Neuronal stem cell (in vitro differentiated cells): ENCODE data around the gene GPR35.

Experiments used
- DNase-seq: peaks from one replicate; pipeline ENCODE4 v3.0.0-alpha.2; 2013; ENCODE audit warnings: low spot score
- H2AFZ ChIP-seq: one replicate; pipeline ENCODE4 v1.6.1; 2013; ENCODE audit warnings: mild to moderate bottlenecking, low read length, inconsistent platforms
- H2AK5ac ChIP-seq: 2 replicates; pipeline ENCODE4 v1.6.1; 2013; ENCODE audit warnings: low read depth, mild to moderate bottlenecking, inconsistent platforms, low read length, moderate library complexity, mixed read lengths
- H2BK120ac ChIP-seq: 2 replicates; pipeline ENCODE4 v1.6.1; 2013; ENCODE audit warnings: low read depth, mild to moderate bottlenecking, inconsistent platforms, low read length, moderate library complexity, mixed read lengths
- H2BK12ac ChIP-seq: one replicate; pipeline ENCODE4 v1.6.1; 2013; ENCODE audit warnings: low read length, inconsistent platforms
- H2BK15ac ChIP-seq: 2 replicates; pipeline ENCODE4 v1.6.1; 2013; ENCODE audit warnings: mild to moderate bottlenecking, low read length, inconsistent platforms, mixed read lengths
- H2BK5ac ChIP-seq: one replicate; pipeline ENCODE4 v1.6.1; 2013; ENCODE audit warnings: inconsistent platforms, mild to moderate bottlenecking, low read length, moderate library complexity
- H3K14ac ChIP-seq: one replicate; pipeline ENCODE4 v1.6.1; 2013; ENCODE audit warnings: low read length, inconsistent platforms
- H3K18ac ChIP-seq: 2 replicates; pipeline ENCODE4 v1.6.1; 2013; ENCODE audit warnings: low read length, inconsistent platforms
- H3K23ac ChIP-seq: 2 replicates; pipeline ENCODE4 v1.6.1; 2013; ENCODE audit warnings: low read depth, mild to moderate bottlenecking, mixed read lengths, low read length, inconsistent platforms; ENCODE audit not compliant: poor library complexity
- H3K27ac ChIP-seq: replicated peaks from 3 replicates; pipeline ENCODE4 v1.5.1; 2013; ENCODE audit warnings: low read length, inconsistent platforms
- H3K27me3 ChIP-seq, 3 experiments: 2 replicates each; pipeline ENCODE4 v1.6.1; 2013; ENCODE audit warnings: low read length in 3 of 3, mild to moderate bottlenecking in 2 of 3, inconsistent platforms in 1 of 3, low read depth in 1 of 3, mixed read lengths in 1 of 3, moderate library complexity in 1 of 3; ENCODE audit not compliant: control insufficient read depth in 3 of 3, insufficient read depth in 3 of 3
- H3K36me3 ChIP-seq, 2 donors: replicated peaks in 1 of 2; 2 replicates each; pipeline ENCODE4 v1.6.1; 2013; ENCODE audit warnings: low read length in 2 of 2; ENCODE audit not compliant: control insufficient read depth in 2 of 2, insufficient read depth in 2 of 2
- H3K4ac ChIP-seq: 2 replicates; pipeline ENCODE4 v1.6.1; 2013; ENCODE audit warnings: inconsistent platforms, mild to moderate bottlenecking, low read length, moderate library complexity
- H3K4me1 ChIP-seq, 2 donors: 1 replicate in 1 of 2; 2 replicates in 1 of 2; pipeline ENCODE4 v1.6.1; 2013; ENCODE audit warnings: low read length in 2 of 2, low read depth in 1 of 2; ENCODE audit not compliant: control insufficient read depth in 2 of 2, insufficient read depth in 1 of 2
- H3K4me2 ChIP-seq: one replicate; pipeline ENCODE4 v1.6.1; 2013; ENCODE audit warnings: mild to moderate bottlenecking, low read length, inconsistent platforms; ENCODE audit not compliant: insufficient read depth, poor library complexity, severe bottlenecking
- H3K4me3 ChIP-seq, 2 donors: 2 replicates each; pipeline ENCODE4 v1.5.1; 2013; ENCODE audit warnings: low read length in 2 of 2, mild to moderate bottlenecking in 2 of 2, inconsistent platforms in 1 of 2, moderate library complexity in 1 of 2
- H3K79me1 ChIP-seq: one replicate; pipeline ENCODE4 v1.6.1; 2013; ENCODE audit warnings: low read depth, mild to moderate bottlenecking, inconsistent platforms, low read length, moderate library complexity
- H3K9ac ChIP-seq: one replicate; pipeline ENCODE4 v1.6.1; 2013; ENCODE audit warnings: mild to moderate bottlenecking, low read depth, low read length, inconsistent platforms; ENCODE audit not compliant: poor library complexity
- H3K9me3 ChIP-seq, 2 donors: replicated peaks in 1 of 2; 2 replicates each; pipeline versions ENCODE3 to v1.6.1; 2013; ENCODE audit warnings: low read length in 2 of 2, mild to moderate bottlenecking in 2 of 2, inconsistent platforms in 1 of 2, low read depth in 1 of 2, mixed read lengths in 1 of 2, moderate library complexity in 1 of 2; ENCODE audit not compliant: control insufficient read depth in 2 of 2, insufficient read depth in 1 of 2
- H4K8ac ChIP-seq: one replicate; pipeline ENCODE4 v1.6.1; 2013; ENCODE audit warnings: low read depth, mild to moderate bottlenecking, inconsistent platforms, low read length, moderate library complexity
- H4K91ac ChIP-seq: one replicate; pipeline ENCODE4 v1.6.1; 2013; ENCODE audit warnings: low read length, low read depth, mild to moderate bottlenecking, inconsistent platforms; ENCODE audit not compliant: poor library complexity
- WGBS, 2 donors: extraction: QIAGEN DNeasy Blood & Tissue Kit; methylation state at CpG; one replicate each; pipeline ENCODE4 v1.1.7; 2013; ENCODE audit warnings: missing lambda C conversion rate in 2 of 2, mixed read lengths in 1 of 2; ENCODE audit not compliant: insufficient read length in 2 of 2, insufficient replicate concordance in 1 of 2; ENCODE audit errors: extremely low coverage in 2 of 2; 5-methylcytosine and 5-hydroxymethylcytosine counted together

The GPR35 gene

GRCh38 chr2:240601061-240601830 lies 24.0 kb upstream of the GPR35 start:
- no peak overlapping the region for H4K8ac ChIP-seq
- no peak overlapping the region for H3K4me2 ChIP-seq
- H3K18ac ChIP-seq: peak overlapping the region; percentile 13
- H2BK120ac ChIP-seq: no peak overlapping the region
- peak overlapping the region; percentile 31 for H3K23ac ChIP-seq
- H2BK15ac ChIP-seq: no peak overlapping the region
- H3K9me3 ChIP-seq: no peaks in the 10 kb centered on the region
- H3K4me1 ChIP-seq: no peaks in the 10 kb centered on the region
- no peak overlapping the region for H3K27ac ChIP-seq
- H3K14ac ChIP-seq: no peak overlapping the region
- no peaks in the 10 kb centered on the region for H3K27me3 ChIP-seq
- H2BK5ac ChIP-seq: no peak overlapping the region
- H3K36me3 ChIP-seq: peaks cover 18 to 26% of the 10 kb centered on the region in 2 donors
- no peak for DNase-seq
- H2BK12ac ChIP-seq: no peak overlapping the region
- H3K79me1 ChIP-seq: peaks cover 7% of the 10 kb centered on the region
- H4K91ac ChIP-seq: no peak overlapping the region
- H3K4ac ChIP-seq: no peak overlapping the region
- no peak overlapping the region for H3K4me3 ChIP-seq
- H2AK5ac ChIP-seq: no peak overlapping the region
- H3K9ac ChIP-seq: no peak overlapping the region
- H2AFZ ChIP-seq: no peak overlapping the region
- no CpG with 5 or more reads among the region's 20 CpGs for WGBS, 2 donors

- no peak overlapping the region for H2AFZ ChIP-seq
- H3K9me3 ChIP-seq: no peaks in the 10 kb centered on the region
- no CpG with 5 or more reads among the region's 11 CpGs for WGBS, 2 donors
- H3K14ac ChIP-seq: no peak overlapping the region
- H2AK5ac ChIP-seq: no peak overlapping the region
- H2BK15ac ChIP-seq: no peak overlapping the region
- H3K79me1 ChIP-seq: peaks cover 7% of the 10 kb centered on the region
- H3K9ac ChIP-seq: no peak overlapping the region
- DNase-seq: no peak
- no peak overlapping the region for H2BK12ac ChIP-seq
- no peak overlapping the region for H4K91ac ChIP-seq
- no peak overlapping the region for H3K27ac ChIP-seq
- no peak overlapping the region for H3K4me2 ChIP-seq
- no peaks in the 10 kb centered on the region for H3K4me1 ChIP-seq
- no peak overlapping the region for H3K4me3 ChIP-seq
- H3K4ac ChIP-seq: no peak overlapping the region
- no peak overlapping the region for H4K8ac ChIP-seq
- peaks cover 16 to 21% of the 10 kb centered on the region in 2 donors for H3K36me3 ChIP-seq
- H3K27me3 ChIP-seq: no peaks in the 10 kb centered on the region
- H2BK5ac ChIP-seq: no peak overlapping the region
- no peak overlapping the region for H3K23ac ChIP-seq
- no peak overlapping the region for H2BK120ac ChIP-seq
- H3K18ac ChIP-seq: peak overlapping the region; percentile 13
Measured at GRCh38 chr2:240601831-240602160, 23.5 kb upstream of the GPR35 start.

- no peak overlapping the region for H3K27ac ChIP-seq
- H4K91ac ChIP-seq: no peak overlapping the region
- no peak overlapping the region for H2BK120ac ChIP-seq
- H3K79me1 ChIP-seq: peaks cover 4% of the 10 kb centered on the region
- no peak overlapping the region for H3K4ac ChIP-seq
- H3K9ac ChIP-seq: no peak overlapping the region
- peaks cover 15 to 16% of the 10 kb centered on the region in 2 donors for H3K36me3 ChIP-seq
- no peak overlapping the region for H2BK12ac ChIP-seq
- H2AK5ac ChIP-seq: no peak overlapping the region
- H2BK5ac ChIP-seq: no peak overlapping the region
- no peaks in the 10 kb centered on the region for H3K27me3 ChIP-seq
- H3K4me3 ChIP-seq: no peak overlapping the region
- no peak overlapping the region for H2AFZ ChIP-seq
- peak overlapping the region; percentile 31 for H3K23ac ChIP-seq
- no peak overlapping the region for H2BK15ac ChIP-seq
- H3K4me1 ChIP-seq: no peaks in the 10 kb centered on the region
- no peaks in the 10 kb centered on the region for H3K9me3 ChIP-seq
- no CpG with 5 or more reads among the region's 32 CpGs for WGBS, 2 donors
- no peak overlapping the region for H3K18ac ChIP-seq
- H3K14ac ChIP-seq: no peak overlapping the region
- DNase-seq: no peak
- peak overlapping the region; percentile 65 for H4K8ac ChIP-seq
- no peak overlapping the region for H3K4me2 ChIP-seq
Measured at GRCh38 chr2:240602266-240603050, 22.8 kb upstream of the GPR35 start.

GRCh38 chr2:240603081-240603835 lies 22.0 kb upstream of the GPR35 start:
- Histone ChIP-seq H3K4me1 (no peaks in the 10 kb centered on the region), H2BK12ac (no peak overlapping the region), H2AK5ac (no peak overlapping the region), H3K4me3 (no peak overlapping the region), H2AFZ (no peak overlapping the region), H3K4me2 (no peak overlapping the region), H2BK120ac (no peak overlapping the region), H3K4ac (no peak overlapping the region), H3K27me3 (no peaks in the 10 kb centered on the region), H3K27ac (no peak overlapping the region), H3K18ac (peak overlapping the region; percentile 28), H2BK5ac (peak overlapping the region; percentile 68), H3K79me1 (peaks cover 2% of the 10 kb centered on the region), H3K14ac (no peak overlapping the region), H2BK15ac (no peak overlapping the region), H3K36me3 (peaks cover 10% of the 10 kb centered on the region in 2 donors), H3K9ac (no peak overlapping the region), H3K23ac (peak overlapping the region; percentile 31), H4K91ac (no peak overlapping the region), H3K9me3 (no peaks in the 10 kb centered on the region), H4K8ac (peak overlapping the region; percentile 65)
- WGBS, 2 donors: no CpG with 5 or more reads among the region's 22 CpGs
- no peak for DNase-seq
